GM23338 (cell line): Measurements from ENCODE around the gene KCNQ5. TPM values are rescaled to one million over a fixed set of nuclear protein-coding genes. Genes with fewer than 3 reads are reported as not detected.

ENCODE experiments used
- ATAC-seq: fragments of 200-7000 bp; cut with Tn5 transposase; 3 replicates; pipeline ENCODE4 v1.9.1; 2020
- DNase-seq: peaks from one replicate; pipeline ENCODE4 v3.0.0-alpha.2; 2015; ENCODE audit warnings: low spot score
- H2AFZ ChIP-seq: fragments of 200-600 bp; sonication (generic); 2 replicates; pipeline ENCODE4 v1.8.0; 2016; ENCODE audit warnings: antibody characterized with exemption, mild to moderate bottlenecking, moderate library complexity
- H3F3A ChIP-seq: fragments of 200-600 bp; sonication (generic); replicated peaks from 2 replicates; pipeline ENCODE4 v1.8.0; 2017; ENCODE audit warnings: antibody characterized with exemption, mixed run types, low read depth
- H3K27ac ChIP-seq: fragments of 200-600 bp; sonication (generic); 2 replicates; pipeline ENCODE4 v1.6.1; 2016; ENCODE audit warnings: low read depth
- H3K27me3 ChIP-seq: fragments of 200-600 bp; sonication (generic); 2 replicates; pipeline ENCODE4 v1.8.0; 2016; ENCODE audit warnings: mild to moderate bottlenecking, mixed run types, moderate library complexity; ENCODE audit not compliant: insufficient read depth
- H3K36me3 ChIP-seq: fragments of 200-600 bp; sonication (generic); 2 replicates; pipeline ENCODE4 v1.8.0; 2016; ENCODE audit warnings: mild to moderate bottlenecking; ENCODE audit not compliant: insufficient read depth
- H3K4me1 ChIP-seq: fragments of 200-600 bp; sonication (generic); 2 replicates; pipeline ENCODE4 v1.8.0; 2016; ENCODE audit warnings: mild to moderate bottlenecking, moderate library complexity; ENCODE audit not compliant: insufficient read depth
- H3K4me2 ChIP-seq: fragments of 200-600 bp; sonication (generic); 2 replicates; pipeline ENCODE4 v1.7.1; 2017; ENCODE audit warnings: mixed run types
- H3K4me3 ChIP-seq: fragments of 200-600 bp; sonication (generic); 2 replicates; pipeline ENCODE4 v1.6.1; 2016; ENCODE audit warnings: mixed run types
- H3K79me2 ChIP-seq: fragments of 200-600 bp; sonication (generic); replicated peaks from 2 replicates; pipeline ENCODE4 v1.8.0; 2017; ENCODE audit warnings: mild to moderate bottlenecking; ENCODE audit not compliant: insufficient read depth
- H3K9me2 ChIP-seq: fragments of 200-600 bp; sonication (generic); 2 replicates; pipeline ENCODE4 v1.8.0; 2017; ENCODE audit not compliant: insufficient read depth
- H4K20me1 ChIP-seq: fragments of 200-600 bp; sonication (generic); replicated peaks from 2 replicates; pipeline ENCODE4 v1.8.0; 2017; ENCODE audit warnings: mild to moderate bottlenecking; ENCODE audit not compliant: insufficient read depth
- H3K27ac Mint-ChIP-seq: 2 replicates; pipeline ENCODE4 v1.8.0; 2020; ENCODE audit warnings: inconsistent platforms, mild to moderate bottlenecking, moderate library complexity, mixed read lengths
- H3K27me3 Mint-ChIP-seq: 3 replicates; pipeline ENCODE4 v1.8.0; 2022; ENCODE audit warnings: low read depth, mild to moderate bottlenecking, moderate library complexity, mixed read lengths, inconsistent platforms; ENCODE audit not compliant: insufficient read depth, poor library complexity
- H3K36me3 Mint-ChIP-seq: 3 replicates; pipeline ENCODE4 v1.8.0; 2021; ENCODE audit warnings: low read depth, mild to moderate bottlenecking, inconsistent platforms, moderate library complexity, mixed read lengths
- H3K4me1 Mint-ChIP-seq: 3 replicates; pipeline ENCODE4 v1.8.0; 2020; ENCODE audit warnings: mild to moderate bottlenecking, inconsistent platforms, mixed read lengths
- H3K4me3 Mint-ChIP-seq: 3 replicates; pipeline ENCODE4 v1.8.0; 2021; ENCODE audit warnings: moderate library complexity, mild to moderate bottlenecking, inconsistent platforms, mixed read lengths
- H3K9me3 Mint-ChIP-seq: 3 replicates; pipeline ENCODE4 v1.8.0; 2020; ENCODE audit warnings: moderate library complexity, mild to moderate bottlenecking, inconsistent platforms, mixed read lengths
- CREB1 ChIP-seq: fragments of 250-450 bp; sonication (Bioruptor Pico); IDR thresholded peaks from 2 replicates; pipeline ENCODE4 v1.5.0; 2020; ENCODE audit warnings: low read depth, mild to moderate bottlenecking, moderate library complexity
- EZH2 ChIP-seq: fragments of 200-600 bp; sonication (generic); IDR thresholded peaks from one replicate; pipeline ENCODE4 v1.8.0; 2017; ENCODE audit warnings: antibody characterized with exemption, mild to moderate bottlenecking, low read depth; ENCODE audit not compliant: unreplicated experiment
- EZH2phosphoT487 ChIP-seq: fragments of 200-600 bp; sonication (generic); IDR thresholded peaks from one replicate; pipeline ENCODE4 v1.8.1; 2018; ENCODE audit warnings: antibody characterized with exemption; ENCODE audit not compliant: unreplicated experiment
- JUNB ChIP-seq: IDR thresholded peaks from one replicate; pipeline ENCODE4 v1.6.1; 2016; ENCODE audit warnings: antibody characterized with exemption; ENCODE audit not compliant: unreplicated experiment
- NANOG ChIP-seq: IDR thresholded peaks from 2 replicates; pipeline ENCODE4 v1.6.1; 2016; ENCODE audit warnings: antibody characterized with exemption, borderline replicate concordance
- POLR2AphosphoS5 ChIP-seq: IDR thresholded peaks from 2 replicates; pipeline ENCODE4 v1.6.1; 2016; ENCODE audit warnings: antibody characterized with exemption, low read depth
- STAT1 ChIP-seq: IDR thresholded peaks from one replicate; pipeline ENCODE4 v1.6.1; 2016; ENCODE audit warnings: antibody characterized with exemption; ENCODE audit not compliant: unreplicated experiment
- ZNF114 ChIP-seq: fragments of 250-450 bp; sonication (Bioruptor Pico); IDR thresholded peaks from 2 replicates; pipeline ENCODE4 v1.5.0; 2020; ENCODE audit warnings: mild to moderate bottlenecking, moderate library complexity
- ZNF331 ChIP-seq: fragments of 250-450 bp; sonication (Bioruptor Pico); IDR thresholded peaks from 2 replicates; pipeline ENCODE4 v1.5.0; 2020; ENCODE audit warnings: low read depth, mild to moderate bottlenecking, moderate library complexity
- polyA plus RNA-seq: library from polyadenylated mRNA; unstranded; fragments of >200 nt; fragmentation: Nextera tagmentation; extraction: Ambion mirVana; gene quantifications from 2 replicates; pipeline ENCODE4 v1.2.1, GENCODE V29; 2016
- total RNA-seq: library from RNA; depleted of rRNA; stranded (reverse); fragments of >200 nt; shearing (Covaris generic); gene quantifications from 2 replicates; pipeline ENCODE4 v1.2.3, GENCODE V29; 2014
- TF ChIP-seq, protein P1 (sequence below): fragments of 250-450 bp; sonication (Bioruptor Pico); IDR thresholded peaks from 2 replicates; pipeline ENCODE4 v1.5.0; 2020; ENCODE audit warnings: mild to moderate bottlenecking, moderate library complexity
- TF ChIP-seq, protein P2 (sequence below): IDR thresholded peaks from one replicate; pipeline ENCODE4 v1.6.1; 2018; ENCODE audit warnings: antibody characterized with exemption; ENCODE audit not compliant: unreplicated experiment
- TF ChIP-seq, protein P3 (sequence below): IDR thresholded peaks from 2 replicates; pipeline ENCODE4 v1.6.1; 2016; ENCODE audit warnings: antibody characterized with exemption
- TF ChIP-seq, protein P4 (sequence below), 2 experiments: fragments of 200-600 bp in 1 of 2; sonication (generic) in 1 of 2; conservative IDR thresholded peaks; 2 replicates each; pipeline versions ENCODE4 v1.5.1 to v1.6.1; 2016 to 2017; ENCODE audit warnings: antibody characterized with exemption in 2 of 2, low read depth in 2 of 2, mild to moderate bottlenecking in 2 of 2, moderate library complexity in 1 of 2

Gene KCNQ5
- total and polyA plus RNA-seq, 2 experiments from 2014 or later: 0.68 to 0.87 TPM

DNA sequence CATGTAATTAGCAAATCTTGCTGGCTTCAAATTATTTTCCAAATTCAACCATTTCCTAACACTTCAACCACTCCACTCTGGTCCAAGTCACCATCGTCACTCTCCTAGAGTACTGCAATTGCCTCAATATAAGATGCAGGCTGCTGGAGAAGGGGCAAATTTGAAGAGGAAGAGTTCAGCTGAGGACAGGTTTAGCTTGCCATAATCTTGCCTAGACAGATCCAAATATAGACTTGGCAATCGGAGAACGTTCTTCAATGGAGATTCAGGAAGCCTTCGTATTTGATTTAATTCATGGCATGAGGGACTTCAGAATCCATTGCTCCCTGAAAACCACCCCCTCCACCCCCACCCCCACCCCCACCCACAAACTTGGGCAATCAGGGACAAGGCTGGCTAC lies 618.9 kb downstream of the KCNQ5 start (continued):
- TF ChIP-seq, protein P1, sequence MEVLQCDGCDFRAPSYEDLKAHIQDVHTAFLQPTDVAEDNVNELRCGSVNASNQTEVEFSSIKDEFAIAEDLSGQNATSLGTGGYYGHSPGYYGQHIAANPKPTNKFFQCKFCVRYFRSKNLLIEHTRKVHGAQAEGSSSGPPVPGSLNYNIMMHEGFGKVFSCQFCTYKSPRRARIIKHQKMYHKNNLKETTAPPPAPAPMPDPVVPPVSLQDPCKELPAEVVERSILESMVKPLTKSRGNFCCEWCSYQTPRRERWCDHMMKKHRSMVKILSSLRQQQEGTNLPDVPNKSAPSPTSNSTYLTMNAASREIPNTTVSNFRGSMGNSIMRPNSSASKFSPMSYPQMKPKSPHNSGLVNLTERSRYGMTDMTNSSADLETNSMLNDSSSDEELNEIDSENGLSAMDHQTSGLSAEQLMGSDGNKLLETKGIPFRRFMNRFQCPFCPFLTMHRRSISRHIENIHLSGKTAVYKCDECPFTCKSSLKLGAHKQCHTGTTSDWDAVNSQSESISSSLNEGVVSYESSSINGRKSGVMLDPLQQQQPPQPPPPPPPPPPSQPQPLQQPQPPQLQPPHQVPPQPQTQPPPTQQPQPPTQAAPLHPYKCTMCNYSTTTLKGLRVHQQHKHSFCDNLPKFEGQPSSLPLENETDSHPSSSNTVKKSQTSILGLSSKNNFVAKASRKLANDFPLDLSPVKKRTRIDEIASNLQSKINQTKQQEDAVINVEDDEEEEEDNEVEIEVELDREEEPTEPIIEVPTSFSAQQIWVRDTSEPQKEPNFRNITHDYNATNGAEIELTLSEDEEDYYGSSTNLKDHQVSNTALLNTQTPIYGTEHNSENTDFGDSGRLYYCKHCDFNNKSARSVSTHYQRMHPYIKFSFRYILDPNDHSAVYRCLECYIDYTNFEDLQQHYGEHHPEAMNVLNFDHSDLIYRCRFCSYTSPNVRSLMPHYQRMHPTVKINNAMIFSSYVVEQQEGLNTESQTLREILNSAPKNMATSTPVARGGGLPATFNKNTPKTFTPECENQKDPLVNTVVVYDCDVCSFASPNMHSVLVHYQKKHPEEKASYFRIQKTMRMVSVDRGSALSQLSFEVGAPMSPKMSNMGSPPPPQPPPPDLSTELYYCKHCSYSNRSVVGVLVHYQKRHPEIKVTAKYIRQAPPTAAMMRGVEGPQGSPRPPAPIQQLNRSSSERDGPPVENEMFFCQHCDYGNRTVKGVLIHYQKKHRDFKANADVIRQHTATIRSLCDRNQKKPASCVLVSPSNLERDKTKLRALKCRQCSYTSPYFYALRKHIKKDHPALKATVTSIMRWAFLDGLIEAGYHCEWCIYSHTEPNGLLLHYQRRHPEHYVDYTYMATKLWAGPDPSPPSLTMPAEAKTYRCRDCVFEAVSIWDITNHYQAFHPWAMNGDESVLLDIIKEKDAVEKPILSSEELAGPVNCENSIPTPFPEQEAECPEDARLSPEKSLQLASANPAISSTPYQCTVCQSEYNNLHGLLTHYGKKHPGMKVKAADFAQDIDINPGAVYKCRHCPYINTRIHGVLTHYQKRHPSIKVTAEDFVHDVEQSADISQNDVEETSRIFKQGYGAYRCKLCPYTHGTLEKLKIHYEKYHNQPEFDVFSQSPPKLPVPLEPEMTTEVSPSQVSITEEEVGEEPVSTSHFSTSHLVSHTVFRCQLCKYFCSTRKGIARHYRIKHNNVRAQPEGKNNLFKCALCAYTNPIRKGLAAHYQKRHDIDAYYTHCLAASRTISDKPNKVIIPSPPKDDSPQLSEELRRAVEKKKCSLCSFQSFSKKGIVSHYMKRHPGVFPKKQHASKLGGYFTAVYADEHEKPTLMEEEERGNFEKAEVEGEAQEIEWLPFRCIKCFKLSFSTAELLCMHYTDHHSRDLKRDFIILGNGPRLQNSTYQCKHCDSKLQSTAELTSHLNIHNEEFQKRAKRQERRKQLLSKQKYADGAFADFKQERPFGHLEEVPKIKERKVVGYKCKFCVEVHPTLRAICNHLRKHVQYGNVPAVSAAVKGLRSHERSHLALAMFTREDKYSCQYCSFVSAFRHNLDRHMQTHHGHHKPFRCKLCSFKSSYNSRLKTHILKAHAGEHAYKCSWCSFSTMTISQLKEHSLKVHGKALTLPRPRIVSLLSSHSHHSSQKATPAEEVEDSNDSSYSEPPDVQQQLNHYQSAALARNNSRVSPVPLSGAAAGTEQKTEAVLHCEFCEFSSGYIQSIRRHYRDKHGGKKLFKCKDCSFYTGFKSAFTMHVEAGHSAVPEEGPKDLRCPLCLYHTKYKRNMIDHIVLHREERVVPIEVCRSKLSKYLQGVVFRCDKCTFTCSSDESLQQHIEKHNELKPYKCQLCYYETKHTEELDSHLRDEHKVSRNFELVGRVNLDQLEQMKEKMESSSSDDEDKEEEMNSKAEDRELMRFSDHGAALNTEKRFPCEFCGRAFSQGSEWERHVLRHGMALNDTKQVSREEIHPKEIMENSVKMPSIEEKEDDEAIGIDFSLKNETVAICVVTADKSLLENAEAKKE: no peak
- no peak for TF ChIP-seq EZH2
- TF ChIP-seq POLR2AphosphoS5: no peak

DNA sequence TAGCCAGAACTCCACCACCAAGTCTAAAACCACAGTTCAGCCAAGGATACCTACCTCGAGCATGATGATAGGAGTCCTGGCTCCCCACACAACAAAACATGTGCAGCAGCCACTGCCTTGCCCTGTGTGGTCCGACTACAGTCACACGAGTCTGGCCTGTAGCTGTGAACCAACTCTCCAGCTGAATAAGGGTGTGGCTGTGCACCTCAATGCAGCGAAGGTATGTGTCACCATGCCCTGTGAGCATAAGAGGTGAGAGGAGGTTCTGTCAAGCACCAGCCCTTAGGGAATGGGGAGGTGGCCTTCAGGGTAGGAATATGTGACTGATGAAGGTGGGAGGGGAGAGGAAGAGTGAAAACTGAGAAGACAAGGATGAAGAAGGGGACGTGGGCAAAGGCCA lies 620.1 kb downstream of the KCNQ5 start:
- H3K4me1 ChIP-seq: no peaks in the 10 kb centered on the region
- H3K4me1 Mint-ChIP-seq: no peaks in the 10 kb centered on the region
- no peak overlapping the region for H3K4me3 ChIP-seq
- H2AFZ ChIP-seq: no peak overlapping the region
- no peaks in the 10 kb centered on the region for H3K36me3 ChIP-seq
- no peaks in the 10 kb centered on the region for H3K36me3 Mint-ChIP-seq
- no peak for ATAC-seq
- no peak for DNase-seq
- no peaks in the 10 kb centered on the region for H3K27me3 ChIP-seq
- no peaks in the 10 kb centered on the region for H4K20me1 ChIP-seq
- no peaks in the 10 kb centered on the region for H3K9me3 Mint-ChIP-seq
- no peak overlapping the region for H3K27ac Mint-ChIP-seq
- H3K9me2 ChIP-seq: no peaks in the 10 kb centered on the region; the same call in 1 of the 2 replicates
- H3F3A ChIP-seq: no peaks in the 10 kb centered on the region
- no peaks in the 10 kb centered on the region for H3K79me2 ChIP-seq
- H3K27ac ChIP-seq: no peak overlapping the region
- TF ChIP-seq ZNF114 (CRISPR knock-in tag) (no peak), NANOG (no peak), CREB1 (CRISPR knock-in tag) (no peak), ZNF331 (CRISPR knock-in tag) (no peak), EZH2 (no peak), EZH2phosphoT487 (no peak), JUNB (no peak), POLR2AphosphoS5 (no peak), STAT1 (no peak)
- TF ChIP-seq, protein P2, sequence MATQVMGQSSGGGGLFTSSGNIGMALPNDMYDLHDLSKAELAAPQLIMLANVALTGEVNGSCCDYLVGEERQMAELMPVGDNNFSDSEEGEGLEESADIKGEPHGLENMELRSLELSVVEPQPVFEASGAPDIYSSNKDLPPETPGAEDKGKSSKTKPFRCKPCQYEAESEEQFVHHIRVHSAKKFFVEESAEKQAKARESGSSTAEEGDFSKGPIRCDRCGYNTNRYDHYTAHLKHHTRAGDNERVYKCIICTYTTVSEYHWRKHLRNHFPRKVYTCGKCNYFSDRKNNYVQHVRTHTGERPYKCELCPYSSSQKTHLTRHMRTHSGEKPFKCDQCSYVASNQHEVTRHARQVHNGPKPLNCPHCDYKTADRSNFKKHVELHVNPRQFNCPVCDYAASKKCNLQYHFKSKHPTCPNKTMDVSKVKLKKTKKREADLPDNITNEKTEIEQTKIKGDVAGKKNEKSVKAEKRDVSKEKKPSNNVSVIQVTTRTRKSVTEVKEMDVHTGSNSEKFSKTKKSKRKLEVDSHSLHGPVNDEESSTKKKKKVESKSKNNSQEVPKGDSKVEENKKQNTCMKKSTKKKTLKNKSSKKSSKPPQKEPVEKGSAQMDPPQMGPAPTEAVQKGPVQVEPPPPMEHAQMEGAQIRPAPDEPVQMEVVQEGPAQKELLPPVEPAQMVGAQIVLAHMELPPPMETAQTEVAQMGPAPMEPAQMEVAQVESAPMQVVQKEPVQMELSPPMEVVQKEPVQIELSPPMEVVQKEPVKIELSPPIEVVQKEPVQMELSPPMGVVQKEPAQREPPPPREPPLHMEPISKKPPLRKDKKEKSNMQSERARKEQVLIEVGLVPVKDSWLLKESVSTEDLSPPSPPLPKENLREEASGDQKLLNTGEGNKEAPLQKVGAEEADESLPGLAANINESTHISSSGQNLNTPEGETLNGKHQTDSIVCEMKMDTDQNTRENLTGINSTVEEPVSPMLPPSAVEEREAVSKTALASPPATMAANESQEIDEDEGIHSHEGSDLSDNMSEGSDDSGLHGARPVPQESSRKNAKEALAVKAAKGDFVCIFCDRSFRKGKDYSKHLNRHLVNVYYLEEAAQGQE: no peak
- TF ChIP-seq, protein P3, sequence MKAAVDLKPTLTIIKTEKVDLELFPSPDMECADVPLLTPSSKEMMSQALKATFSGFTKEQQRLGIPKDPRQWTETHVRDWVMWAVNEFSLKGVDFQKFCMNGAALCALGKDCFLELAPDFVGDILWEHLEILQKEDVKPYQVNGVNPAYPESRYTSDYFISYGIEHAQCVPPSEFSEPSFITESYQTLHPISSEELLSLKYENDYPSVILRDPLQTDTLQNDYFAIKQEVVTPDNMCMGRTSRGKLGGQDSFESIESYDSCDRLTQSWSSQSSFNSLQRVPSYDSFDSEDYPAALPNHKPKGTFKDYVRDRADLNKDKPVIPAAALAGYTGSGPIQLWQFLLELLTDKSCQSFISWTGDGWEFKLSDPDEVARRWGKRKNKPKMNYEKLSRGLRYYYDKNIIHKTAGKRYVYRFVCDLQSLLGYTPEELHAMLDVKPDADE: no peak
- TF ChIP-seq, protein P4, sequence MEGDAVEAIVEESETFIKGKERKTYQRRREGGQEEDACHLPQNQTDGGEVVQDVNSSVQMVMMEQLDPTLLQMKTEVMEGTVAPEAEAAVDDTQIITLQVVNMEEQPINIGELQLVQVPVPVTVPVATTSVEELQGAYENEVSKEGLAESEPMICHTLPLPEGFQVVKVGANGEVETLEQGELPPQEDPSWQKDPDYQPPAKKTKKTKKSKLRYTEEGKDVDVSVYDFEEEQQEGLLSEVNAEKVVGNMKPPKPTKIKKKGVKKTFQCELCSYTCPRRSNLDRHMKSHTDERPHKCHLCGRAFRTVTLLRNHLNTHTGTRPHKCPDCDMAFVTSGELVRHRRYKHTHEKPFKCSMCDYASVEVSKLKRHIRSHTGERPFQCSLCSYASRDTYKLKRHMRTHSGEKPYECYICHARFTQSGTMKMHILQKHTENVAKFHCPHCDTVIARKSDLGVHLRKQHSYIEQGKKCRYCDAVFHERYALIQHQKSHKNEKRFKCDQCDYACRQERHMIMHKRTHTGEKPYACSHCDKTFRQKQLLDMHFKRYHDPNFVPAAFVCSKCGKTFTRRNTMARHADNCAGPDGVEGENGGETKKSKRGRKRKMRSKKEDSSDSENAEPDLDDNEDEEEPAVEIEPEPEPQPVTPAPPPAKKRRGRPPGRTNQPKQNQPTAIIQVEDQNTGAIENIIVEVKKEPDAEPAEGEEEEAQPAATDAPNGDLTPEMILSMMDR (conservative IDR thresholded peaks at IDR 0.05; ENCODE audit: low read depth in 2 of 2): no peak
- no peak overlapping the region for H3K4me3 Mint-ChIP-seq
- peaks cover 3% of the 10 kb centered on the region for H3K27me3 Mint-ChIP-seq
- no peak overlapping the region for H3K4me2 ChIP-seq
